ENCODE measurements around the gene GDF10. TPM values are rescaled to one million over a fixed set of nuclear protein-coding genes. Genes with fewer than 3 reads are reported as not detected.

Gene GDF10
- total RNA-seq, 1 experiment from 2014 or later = 0.24 TPM

DNA sequence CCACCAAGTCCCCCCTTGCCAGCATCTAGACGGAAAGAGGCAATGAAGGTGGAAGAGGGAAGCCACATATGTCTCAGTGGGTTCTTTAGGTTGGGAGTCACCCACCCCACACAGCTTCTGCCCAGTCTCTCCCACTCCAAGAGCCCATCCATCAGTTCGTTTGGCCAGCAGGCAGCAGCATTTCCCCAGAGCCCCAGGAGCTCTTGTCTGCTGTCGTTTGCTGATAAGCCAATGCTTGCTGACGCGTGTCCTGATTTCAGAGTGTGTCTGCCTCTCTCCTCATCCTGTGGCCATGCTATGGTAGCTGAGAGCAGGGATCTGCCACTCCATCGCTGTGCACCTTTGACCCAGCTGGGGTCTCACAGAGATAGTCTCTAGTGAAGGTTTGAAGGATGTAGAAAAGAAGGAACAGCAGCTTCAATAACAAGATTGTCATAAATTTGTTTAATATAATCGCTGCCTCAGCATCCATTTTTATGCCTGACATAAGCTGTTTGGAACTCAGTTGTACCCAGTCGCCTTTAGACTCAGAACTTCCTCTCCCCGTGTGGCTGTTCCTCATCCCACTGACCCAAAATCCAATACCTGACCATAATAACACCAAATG lies 39.4 kb upstream of the GDF10 start:
- peak; percentile 20; the same call in 1 of the 2 replicates for ATAC-seq
- peaks cover 25% of the 10 kb centered on the region for H3K9me3 Mint-ChIP-seq
- CTCF ChIA-PET = interaction anchor here (0.7 to 1.8 kb wide), 6 partner anchors 28 to 267 kb away, joined by 3 to 7 read pairs (median 6); no protein-coding TSS in a partner anchor

DNA sequence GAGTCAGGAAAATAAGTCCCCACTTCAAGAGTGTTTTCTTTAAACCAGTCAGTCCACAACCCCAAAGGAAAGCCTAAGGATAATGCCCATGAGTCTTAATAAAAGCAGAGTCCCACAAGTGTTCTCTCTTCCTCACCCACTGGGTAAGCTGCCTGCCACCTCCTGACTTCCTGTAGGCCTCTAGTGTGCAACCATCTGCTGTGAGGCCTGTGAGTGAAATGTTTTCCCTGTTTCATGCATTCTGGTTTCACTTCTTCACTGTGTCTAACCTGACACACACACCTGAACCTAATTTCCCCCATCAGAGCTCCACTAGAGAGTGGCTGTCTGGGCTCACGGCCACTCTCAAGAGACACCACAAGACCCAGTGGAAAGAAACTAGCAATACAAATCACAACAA lies 38.9 kb upstream of the GDF10 start:
- no peaks in the 10 kb centered on the region for H3K27me3 Mint-ChIP-seq (ENCODE audit: low read depth)
- H3K27ac Mint-ChIP-seq = no peak overlapping the region
- POLR2A ChIA-PET = no interaction called here
- CTCF ChIA-PET = interaction anchor here (1.1 to 1.8 kb wide), 2 partner anchors 27 to 35 kb away, joined by 3 to 6 read pairs; no protein-coding TSS in a partner anchor
- H3K36me3 Mint-ChIP-seq = no peaks in the 10 kb centered on the region
- DNase-seq (ENCODE audit: low spot score) = no peak
- peaks cover 29% of the 10 kb centered on the region for H3K9me3 Mint-ChIP-seq
- peaks cover 3% of the 10 kb centered on the region; the same call in 1 of the 2 replicates for H3K4me1 Mint-ChIP-seq
- ATAC-seq = no peak
- no peak overlapping the region for H3K4me3 Mint-ChIP-seq
- TF ChIP-seq HMGA2 (CRISPR knock-in tag; IDR thresholded peaks at IDR 0.05) = no peak
- TF ChIP-seq EMX1 (CRISPR knock-in tag; IDR thresholded peaks at IDR 0.05) = no peak
- no peak for TF ChIP-seq ELF4 (CRISPR knock-in tag; IDR thresholded peaks at IDR 0.05; ENCODE audit: low read depth)
- no peak for TF ChIP-seq ZNF396 (CRISPR knock-in tag; IDR thresholded peaks at IDR 0.05; ENCODE audit: borderline replicate concordance)
- no peak for TF ChIP-seq ZSCAN18 (CRISPR knock-in tag; IDR thresholded peaks at IDR 0.05)
- TF ChIP-seq ZNF671 (CRISPR knock-in tag; IDR thresholded peaks at IDR 0.05) = no peak
- TF ChIP-seq FOXP4 (CRISPR knock-in tag; IDR thresholded peaks at IDR 0.05) = no peak
- TF ChIP-seq, protein P1, sequence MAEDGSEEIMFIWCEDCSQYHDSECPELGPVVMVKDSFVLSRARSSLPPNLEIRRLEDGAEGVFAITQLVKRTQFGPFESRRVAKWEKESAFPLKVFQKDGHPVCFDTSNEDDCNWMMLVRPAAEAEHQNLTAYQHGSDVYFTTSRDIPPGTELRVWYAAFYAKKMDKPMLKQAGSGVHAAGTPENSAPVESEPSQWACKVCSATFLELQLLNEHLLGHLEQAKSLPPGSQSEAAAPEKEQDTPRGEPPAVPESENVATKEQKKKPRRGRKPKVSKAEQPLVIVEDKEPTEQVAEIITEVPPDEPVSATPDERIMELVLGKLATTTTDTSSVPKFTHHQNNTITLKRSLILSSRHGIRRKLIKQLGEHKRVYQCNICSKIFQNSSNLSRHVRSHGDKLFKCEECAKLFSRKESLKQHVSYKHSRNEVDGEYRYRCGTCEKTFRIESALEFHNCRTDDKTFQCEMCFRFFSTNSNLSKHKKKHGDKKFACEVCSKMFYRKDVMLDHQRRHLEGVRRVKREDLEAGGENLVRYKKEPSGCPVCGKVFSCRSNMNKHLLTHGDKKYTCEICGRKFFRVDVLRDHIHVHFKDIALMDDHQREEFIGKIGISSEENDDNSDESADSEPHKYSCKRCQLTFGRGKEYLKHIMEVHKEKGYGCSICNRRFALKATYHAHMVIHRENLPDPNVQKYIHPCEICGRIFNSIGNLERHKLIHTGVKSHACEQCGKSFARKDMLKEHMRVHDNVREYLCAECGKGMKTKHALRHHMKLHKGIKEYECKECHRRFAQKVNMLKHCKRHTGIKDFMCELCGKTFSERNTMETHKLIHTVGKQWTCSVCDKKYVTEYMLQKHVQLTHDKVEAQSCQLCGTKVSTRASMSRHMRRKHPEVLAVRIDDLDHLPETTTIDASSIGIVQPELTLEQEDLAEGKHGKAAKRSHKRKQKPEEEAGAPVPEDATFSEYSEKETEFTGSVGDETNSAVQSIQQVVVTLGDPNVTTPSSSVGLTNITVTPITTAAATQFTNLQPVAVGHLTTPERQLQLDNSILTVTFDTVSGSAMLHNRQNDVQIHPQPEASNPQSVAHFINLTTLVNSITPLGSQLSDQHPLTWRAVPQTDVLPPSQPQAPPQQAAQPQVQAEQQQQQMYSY (CRISPR knock-in tag; IDR thresholded peaks at IDR 0.05) = no peak

More for the DNA sequence above, 39.4 kb upstream of the GDF10 start:
- no peak for DNase-seq (ENCODE audit: low spot score)
- Mint-ChIP-seq H3K36me3 (no peaks in the 10 kb centered on the region), H3K27ac (no peak overlapping the region), H3K27me3 (ENCODE audit: low read depth) (no peaks in the 10 kb centered on the region), H3K4me3 (no peak overlapping the region), H3K4me1 (peaks cover 3% of the 10 kb centered on the region; the same call in 1 of the 2 replicates)
- no peak for TF ChIP-seq SMAD4 (CRISPR knock-in tag; IDR thresholded peaks at IDR 0.05)
- TF ChIP-seq ZBTB21 (CRISPR knock-in tag; IDR thresholded peaks at IDR 0.05; ENCODE audit: borderline replicate concordance) = no peak
- TF ChIP-seq USF2 (CRISPR knock-in tag; IDR thresholded peaks at IDR 0.05) = no peak
- no peak for TF ChIP-seq ATF2 (CRISPR knock-in tag; IDR thresholded peaks at IDR 0.05; ENCODE audit: borderline replicate concordance, low read depth)
- TF ChIP-seq NFATC4 (CRISPR knock-in tag; IDR thresholded peaks at IDR 0.05) = no peak
- no peak for TF ChIP-seq ZNF232 (CRISPR knock-in tag; IDR thresholded peaks at IDR 0.05)
- no peak for TF ChIP-seq MXD4 (CRISPR knock-in tag; IDR thresholded peaks at IDR 0.05; ENCODE audit: borderline replicate concordance)
- TF ChIP-seq ZSCAN18 (CRISPR knock-in tag; IDR thresholded peaks at IDR 0.05) = no peak
- TF ChIP-seq PRRX2 (CRISPR knock-in tag; IDR thresholded peaks at IDR 0.05) = no peak
- TF ChIP-seq ZNF671 (CRISPR knock-in tag; IDR thresholded peaks at IDR 0.05) = no peak
- TF ChIP-seq USF1 (CRISPR knock-in tag; IDR thresholded peaks at IDR 0.05) = no peak
- no peak for TF ChIP-seq SP1 (CRISPR knock-in tag; conservative IDR thresholded peaks at IDR 0.05)
- TF ChIP-seq ETV6 (CRISPR knock-in tag; IDR thresholded peaks at IDR 0.05) = no peak
- no peak for TF ChIP-seq IRF1 (CRISPR knock-in tag; IDR thresholded peaks at IDR 0.05)
- TF ChIP-seq EMX1 (CRISPR knock-in tag; IDR thresholded peaks at IDR 0.05) = no peak
- POLR2A ChIA-PET = no interaction called here

Measured in WTC11 (cell line).